GM12892 (cell line): ENCODE results near the gene CAMTA1. TPM values are rescaled to one million over a fixed set of nuclear protein-coding genes. Genes with fewer than 3 reads are reported as not detected.
A peak's percentile ranks its signal among the peaks of the same experiment; 100 is the strongest.
"Not testable (repeated sequence)": the region's sequence is repeated elsewhere in the genome, so short reads cannot be mapped to it uniquely, and the experiment has no call there.

ENCODE experiments used
- DNase-seq: peaks from one replicate; pipeline ENCODE4 v3.0.0; 2011; ENCODE audit not compliant: insufficient read length
- FAIRE-seq: peaks from 2 replicates; lab custom pipeline; 2011; peaks lifted over from hg19 to GRCh38; lab: Jason Lieb, UNC
- POLR2A ChIP-seq: IDR thresholded peaks from 2 replicates; pipeline ENCODE4 v1.6.1; 2011; ENCODE audit warnings: low read depth, low read length, control low read depth
- POLR2AphosphoS5 ChIP-seq: IDR thresholded peaks from 2 replicates; pipeline ENCODE4 v1.6.1; 2011; ENCODE audit warnings: low read depth, low read length, control low read depth
- TAF1 ChIP-seq: IDR thresholded peaks from 2 replicates; pipeline ENCODE4 v1.6.1; 2011; ENCODE audit warnings: low read depth, mild to moderate bottlenecking, control low read depth, low read length, borderline replicate concordance
- polyA plus RNA-seq: library from polyadenylated mRNA; unstranded; fragments of >200 nt; gene quantifications from one replicate; pipeline ENCODE4 v1.2.1, GENCODE V29; 2012; ENCODE audit warnings: missing spikeins, inconsistent platforms; ENCODE audit not compliant: missing spikeins

The CAMTA1 gene
- polyA plus RNA-seq: 53.9 TPM

GRCh38 chr1:6785318-6785727 is at the start of gene CAMTA1:
Gene CAMTA1 (plus strand): TSS chr1:6785454. CDS start chr1:6785531, 77 bp downstream.
- DNase-seq (peak; percentile 96), FAIRE-seq (no peak)
- TF ChIP-seq POLR2AphosphoS5 (no peak), TAF1 (no peak), POLR2A (no peak)

- no peak for FAIRE-seq
- no peak for DNase-seq
Observed at GRCh38 chr1:6738987-6739676, 46.1 kb upstream of the CAMTA1 start.

GRCh38 chr1:6742676-6743188 is 42.5 kb upstream of the CAMTA1 start:
- FAIRE-seq, DNase-seq: not testable (repeated sequence)

More at GRCh38 chr1:6738987-6739676, 46.1 kb upstream of the CAMTA1 start:
- TF ChIP-seq POLR2A (no peak), POLR2AphosphoS5 (no peak), TAF1 (no peak)

GRCh38 chr1:6743189-6744101 is 41.8 kb upstream of the CAMTA1 start:
- FAIRE-seq (peak; percentile 60), DNase-seq (peak; percentile 27)
- TF ChIP-seq POLR2A: no peak
- TF ChIP-seq POLR2AphosphoS5: no peak
- no peak for TF ChIP-seq TAF1

GRCh38 chr1:6745073-6745472 is 40.2 kb upstream of the CAMTA1 start:
- DNase-seq (no peak), FAIRE-seq (no peak)
- TF ChIP-seq TAF1 (no peak), POLR2A (no peak), POLR2AphosphoS5 (no peak)

- TF ChIP-seq POLR2AphosphoS5 (no peak), POLR2A (no peak), TAF1 (no peak)
- DNase-seq: no peak
- FAIRE-seq: no peak
Observed at GRCh38 chr1:6747674-6748073, 37.6 kb upstream of the CAMTA1 start.

GRCh38 chr1:6750490-6750889 is 34.8 kb upstream of the CAMTA1 start:
- TF ChIP-seq TAF1 (no peak), POLR2A (no peak), POLR2AphosphoS5 (no peak)
- FAIRE-seq: no peak
- DNase-seq: no peak

GRCh38 chr1:6753320-6754140 is 31.7 kb upstream of the CAMTA1 start:
- no peak for TF ChIP-seq POLR2AphosphoS5
- DNase-seq (no peak), FAIRE-seq (no peak)

- FAIRE-seq (no peak), DNase-seq (no peak)
- TF ChIP-seq TAF1: no peak
- TF ChIP-seq POLR2A: no peak
- no peak for TF ChIP-seq POLR2AphosphoS5
Observed at GRCh38 chr1:6756457-6756856, 28.8 kb upstream of the CAMTA1 start.

GRCh38 chr1:6757719-6758435 is 27.4 kb upstream of the CAMTA1 start:
- DNase-seq: no peak
- FAIRE-seq: no peak
- no peak for TF ChIP-seq TAF1
- no peak for TF ChIP-seq POLR2A
- TF ChIP-seq POLR2AphosphoS5: no peak

- no peak for DNase-seq
- TF ChIP-seq TAF1: no peak
- no peak for TF ChIP-seq POLR2A
- TF ChIP-seq POLR2AphosphoS5: no peak
- no peak for FAIRE-seq
Observed at GRCh38 chr1:6761196-6761737, 24.0 kb upstream of the CAMTA1 start.

- TF ChIP-seq TAF1 (no peak), POLR2AphosphoS5 (no peak), POLR2A (no peak)
- FAIRE-seq (no peak), DNase-seq (no peak)
Observed at GRCh38 chr1:6762060-6762459, 23.2 kb upstream of the CAMTA1 start.
